GM18520 (cell line): ENCODE measurements around the gene L3HYPDH.

Experiments
- ATAC-seq: cut with Tn5 transposase; IDR thresholded peaks from one replicate; pipeline ENCODE4 v1.9.1; 2021; ENCODE audit not compliant: unreplicated experiment

L3HYPDH gene

GRCh38 chr14:59427653-59428580 is 56.3 kb downstream of the L3HYPDH start:
- ATAC-seq: no peak

GRCh38 chr14:59425322-59425935 is 58.8 kb downstream of the L3HYPDH start:
- no peak for ATAC-seq

- no peak for ATAC-seq
Measured at GRCh38 chr14:59424341-59425071, 59.7 kb downstream of the L3HYPDH start.
